ENCODE data around the gene CRAT. TPM values are rescaled to one million over a fixed set of nuclear protein-coding genes. Genes with fewer than 3 reads are reported as not detected.

Gene CRAT
- total and polyA plus RNA-seq, 2 of the 4 experiments (the other 2 are of a cell fraction) = 18.8 to 41.6 TPM

DNA sequence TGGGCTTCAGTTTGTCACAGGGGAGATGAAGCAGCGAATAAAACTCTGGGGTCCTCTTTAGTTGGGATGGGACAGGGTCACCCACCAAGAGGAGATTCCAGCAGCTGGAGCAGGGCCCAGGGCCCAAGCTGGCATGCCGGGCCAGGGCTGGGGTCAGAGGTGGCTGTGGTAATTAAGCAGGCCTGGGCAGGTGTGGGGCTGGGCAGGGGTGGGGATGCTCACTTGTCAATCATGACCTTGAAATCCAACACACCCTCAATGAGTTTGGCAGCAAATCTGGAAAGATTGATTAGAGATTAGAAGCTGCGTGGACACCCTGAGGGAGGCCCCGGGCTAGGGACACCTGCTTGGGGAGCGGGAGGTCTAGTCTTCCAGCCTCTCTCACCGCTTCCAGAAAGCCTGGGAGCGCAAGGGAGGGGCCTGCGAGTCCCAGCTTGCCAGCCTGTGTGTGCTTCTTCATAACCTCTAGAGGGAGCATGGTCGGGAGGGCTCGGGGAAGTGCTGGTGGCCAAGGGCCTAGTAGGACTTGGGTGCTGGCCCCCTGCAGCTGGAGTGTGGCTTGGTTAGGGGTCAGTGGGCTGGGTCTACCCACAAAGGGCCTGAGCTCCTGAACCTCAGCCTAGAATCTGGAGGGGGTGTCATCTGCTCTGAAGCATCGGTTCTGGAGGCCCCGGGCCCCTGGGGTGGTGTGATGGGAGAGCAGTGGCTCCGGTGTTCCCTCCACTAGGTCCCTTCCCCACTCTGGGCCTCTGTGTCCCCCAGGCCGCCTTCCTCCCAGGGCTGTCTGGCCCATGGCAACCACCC, 7.6 kb downstream of the CRAT start:
- in situ Hi-C loops (cut with MboI; ENCODE audit: low sequenced_read_pairs) = no loop called here
- TF ChIP-seq MAZ (IDR thresholded peaks at IDR 0.05; ENCODE audit: borderline replicate concordance, low read depth, low read length) (peak; percentile 37; the same call in 1 of the 2 replicates), BHLHE40 (IDR thresholded peaks at IDR 0.05; ENCODE audit: low read depth, low read length) (no peak), RCOR1 (IDR thresholded peaks at IDR 0.05; ENCODE audit: insufficient replicate concordance, low read length) (no peak), MAFK (IDR thresholded peaks at IDR 0.05; ENCODE audit: low read depth, low read length) (no peak)
- TF ChIP-seq, protein P1, sequence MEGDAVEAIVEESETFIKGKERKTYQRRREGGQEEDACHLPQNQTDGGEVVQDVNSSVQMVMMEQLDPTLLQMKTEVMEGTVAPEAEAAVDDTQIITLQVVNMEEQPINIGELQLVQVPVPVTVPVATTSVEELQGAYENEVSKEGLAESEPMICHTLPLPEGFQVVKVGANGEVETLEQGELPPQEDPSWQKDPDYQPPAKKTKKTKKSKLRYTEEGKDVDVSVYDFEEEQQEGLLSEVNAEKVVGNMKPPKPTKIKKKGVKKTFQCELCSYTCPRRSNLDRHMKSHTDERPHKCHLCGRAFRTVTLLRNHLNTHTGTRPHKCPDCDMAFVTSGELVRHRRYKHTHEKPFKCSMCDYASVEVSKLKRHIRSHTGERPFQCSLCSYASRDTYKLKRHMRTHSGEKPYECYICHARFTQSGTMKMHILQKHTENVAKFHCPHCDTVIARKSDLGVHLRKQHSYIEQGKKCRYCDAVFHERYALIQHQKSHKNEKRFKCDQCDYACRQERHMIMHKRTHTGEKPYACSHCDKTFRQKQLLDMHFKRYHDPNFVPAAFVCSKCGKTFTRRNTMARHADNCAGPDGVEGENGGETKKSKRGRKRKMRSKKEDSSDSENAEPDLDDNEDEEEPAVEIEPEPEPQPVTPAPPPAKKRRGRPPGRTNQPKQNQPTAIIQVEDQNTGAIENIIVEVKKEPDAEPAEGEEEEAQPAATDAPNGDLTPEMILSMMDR (conservative IDR thresholded peaks at IDR 0.05; ENCODE audit: low read depth, low read length) = peak; percentile 48
- no peaks in the 10 kb centered on the region for H3K4me1 ChIP-seq (ENCODE audit: control insufficient read depth, insufficient read depth, low read length)
- ATAC-seq (ENCODE audit: low read depth) (peak; percentile 86), DNase-seq (peak; percentile 35)
- POLR2A ChIA-PET (ENCODE audit: unreplicated experiment) = no interaction called here
- CTCF ChIA-PET = interaction anchor here (1.0 kb wide), 1 partner anchor 9 kb away, joined by 3 read pairs; no protein-coding TSS in a partner anchor
- H3K9me3 ChIP-seq (ENCODE audit: control insufficient read depth, insufficient read depth, low read length) = no peaks in the 10 kb centered on the region
- H2BK15ac ChIP-seq (ENCODE audit: low read depth, low read length) = no peak overlapping the region
- no peak overlapping the region for H3K14ac ChIP-seq (replicated peaks; ENCODE audit: low read depth, low read length)
- H3K4ac ChIP-seq (ENCODE audit: low read depth, low read length) = no peak overlapping the region
- H3K18ac ChIP-seq (ENCODE audit: low read depth, low read length) = no peak overlapping the region
- no TSS peak for BruUV-seq (replicated peaks)
- no peak overlapping the region for H3K27ac ChIP-seq (ENCODE audit: insufficient read depth, low read length)
- H2AK9ac ChIP-seq (replicated peaks; ENCODE audit: low read depth, low read length, poor library complexity) = peak overlapping the region; percentile 90
- H4K8ac ChIP-seq (ENCODE audit: low read depth in 2 of 2, low read length in 2 of 2) = no peak overlapping the region
- no peak overlapping the region for H2BK120ac ChIP-seq (ENCODE audit: low read depth, low read length)
- no peak overlapping the region for H3K4me3 ChIP-seq (ENCODE audit: insufficient read depth, low read depth, low read length)
- H3K4me2 ChIP-seq (ENCODE audit: low read depth, low read length) = no peak overlapping the region
- no peak overlapping the region for H2AFZ ChIP-seq (replicated peaks; ENCODE audit: low read length, poor library complexity)
- no peak overlapping the region for H4K5ac ChIP-seq (ENCODE audit: low read depth, low read length)
- no peak overlapping the region for H3K56ac ChIP-seq (ENCODE audit: extremely low read depth, insufficient read depth, low read length)
- intact Hi-C loops (cut with micrococcal nuclease) = no loop called here
- WGBS, 2 experiments (ENCODE audit: extremely low coverage in 2 of 2, insufficient read length in 1 of 2) = 50% methylated on average over 4 of the region's 14 CpGs; no CpG with 5 or more reads in 1 of the 2 experiments
- dilution Hi-C loops (cut with HindIII; ENCODE audit: low sequenced_read_pairs, unreplicated experiment) = no loop called here
- H4K91ac ChIP-seq (ENCODE audit: insufficient read depth, low read depth, low read length) = no peak overlapping the region
- no peaks in the 10 kb centered on the region for H3K27me3 ChIP-seq (ENCODE audit: control insufficient read depth, insufficient read depth, low read length)
- H3K9ac ChIP-seq (ENCODE audit: low read depth, low read length) = no peak overlapping the region
- H3K9me1 ChIP-seq (ENCODE audit: insufficient read depth, low read length) = no peaks in the 10 kb centered on the region
- no peak overlapping the region for H2BK20ac ChIP-seq (ENCODE audit: low read depth, low read length)
- H2AK5ac ChIP-seq (ENCODE audit: low read depth, low read length) = no peak overlapping the region
- H3K36me3 ChIP-seq (ENCODE audit: control insufficient read depth, insufficient read depth, low read length) = peaks cover 31% of the 10 kb centered on the region
- peaks cover 3 to 8% of the 10 kb centered on the region in 2 experiments; a peak in 2 of 4 replicates for H3K79me1 ChIP-seq (ENCODE audit: low read depth in 1 of 2, low read length in 2 of 2)
- H2BK5ac ChIP-seq (ENCODE audit: low read depth, low read length, poor library complexity, severe bottlenecking) = no peak overlapping the region
- no peaks in the 10 kb centered on the region for H4K20me1 ChIP-seq (ENCODE audit: insufficient read depth, low read length)
- no peak overlapping the region for H3K23ac ChIP-seq (ENCODE audit: low read depth, low read length)

All from IMR-90 (cell line).